Erythroblast (primary cell): ENCODE results near the gene BACH2.

Source experiments
- GATA1 ChIP-seq: IDR thresholded peaks from 2 replicates; pipeline ENCODE4 v1.6.1; 2011; ENCODE audit warnings: low read depth, mild to moderate bottlenecking, control low read depth, low read length, moderate library complexity
- POLR2A ChIP-seq: IDR thresholded peaks from 2 replicates; pipeline ENCODE4 v1.6.1; 2011; ENCODE audit warnings: mild to moderate bottlenecking, low read length

GRCh38 chr6:90293319-90293953 is 3.2 kb downstream of the BACH2 start:
- TF ChIP-seq POLR2A = no peak
- no peak for TF ChIP-seq GATA1
